ENCODE measurements around the gene PPP2R5E. TPM values are rescaled to one million over a fixed set of nuclear protein-coding genes. Genes with fewer than 3 reads are reported as not detected.
A peak's percentile ranks its signal among the peaks of the same experiment; 100 is the strongest.

Gene PPP2R5E
- total and polyA plus RNA-seq, 9 of the 15 experiments (the other 6 are each of a cell fraction or from before 2014, with no cell fraction given) = 4.2 to 30.3 (median 11.0) TPM

- TF ChIP-seq ZNF740 (CRISPR knock-in tag; IDR thresholded peaks at IDR 0.05) = peak; percentile 71
- 0 out of 4 replicates have a peak, but pooled peaks of 1 of the 2 experiments have one; percentile 8 for TF ChIP-seq ZNF740 (tag; IDR thresholded peaks at IDR 0.05)
- no peak for TF ChIP-seq SNRNP70 (optimal IDR thresholded peaks at IDR 0.05; ENCODE audit: low read depth, low read length)
- TF ChIP-seq BDP1 (IDR thresholded peaks at IDR 0.05; ENCODE audit: insufficient read depth, insufficient read length) = no peak
- no peak for TF ChIP-seq ZNF431 (CRISPR knock-in tag; IDR thresholded peaks at IDR 0.05)
- no peak for TF ChIP-seq ZNF316 (IDR thresholded peaks at IDR 0.05)
- TF ChIP-seq ZSCAN29 (IDR thresholded peaks at IDR 0.05) = no peak
- no peak for TF ChIP-seq POLR3G (IDR thresholded peaks at IDR 0.05; ENCODE audit: extremely low read depth, insufficient read length, insufficient replicate concordance)
- no peak for TF ChIP-seq E2F1 (CRISPR knock-in tag; IDR thresholded peaks at IDR 0.05)
- TF ChIP-seq TAF9B (IDR thresholded peaks at IDR 0.05; ENCODE audit: partially characterized antibody) = peak; percentile 53
- no peak for TF ChIP-seq ZBTB49 (CRISPR knock-in tag; IDR thresholded peaks at IDR 0.05; ENCODE audit: borderline replicate concordance)
- no peak for TF ChIP-seq DACH1 (IDR thresholded peaks at IDR 0.05; ENCODE audit: partially characterized antibody)
- TF ChIP-seq TARDBP (IDR thresholded peaks at IDR 0.05) = peak; percentile 19; the same call in 1 of the 2 replicates
- no peak for TF ChIP-seq MAX (CRISPR knock-in tag; IDR thresholded peaks at IDR 0.05)
- TF ChIP-seq SMARCE1 (IDR thresholded peaks at IDR 0.05) = no peak
- TF ChIP-seq RBM14 (IDR thresholded peaks at IDR 0.05; ENCODE audit: borderline replicate concordance, insufficient read depth, low read depth, low read length) = no peak
- peak; percentile 85 to 87 for TF ChIP-seq NRF1 (conservative IDR thresholded peaks at IDR 0.05 in 1 of 2, IDR thresholded peaks at IDR 0.05 in 1 of 2)
- TF ChIP-seq HNRNPK (IDR thresholded peaks at IDR 0.05; ENCODE audit: low read depth, low read length, poor library complexity, severe bottlenecking) = peak; percentile 60
- TF ChIP-seq BRCA1 (IDR thresholded peaks at IDR 0.05) = no peak
- TF ChIP-seq BRCA1 (CRISPR knock-in tag; IDR thresholded peaks at IDR 0.05) = no peak
- no peak for TF ChIP-seq NCOA1 (IDR thresholded peaks at IDR 0.05; ENCODE audit: low read depth)
- TF ChIP-seq MCM2 (IDR thresholded peaks at IDR 0.05; ENCODE audit: low read depth) = no peak
- TF ChIP-seq ZNF184 (CRISPR knock-in tag; IDR thresholded peaks at IDR 0.05) = no peak
- TF ChIP-seq MAFF (IDR thresholded peaks at IDR 0.05; ENCODE audit: low read length) = no peak
- no peak for TF ChIP-seq ZNF561 (CRISPR knock-in tag; conservative IDR thresholded peaks at IDR 0.05)
- no peak for TF ChIP-seq ZNF324 (CRISPR knock-in tag; IDR thresholded peaks at IDR 0.05)
- no peak for TF ChIP-seq NCOA2 (IDR thresholded peaks at IDR 0.05; ENCODE audit: partially characterized antibody in 2 of 2)
These were observed at the start of gene PPP2R5E (continued) for GRCh38 chr14:63543000-63543825.
